ENCODE measurements around the gene SRGAP2B. TPM values are rescaled to one million over a fixed set of nuclear protein-coding genes. Genes with fewer than 3 reads are reported as not detected.
"Not testable (repeated sequence)": the region's sequence is repeated elsewhere in the genome, so short reads cannot be mapped to it uniquely, and the experiment has no call there.

SRGAP2B gene
- polyA plus RNA-seq, 3 donors from 2014 or later: 0.29 to 1.2 (median 0.69) TPM

GRCh38 chr1:144979960-144980595 is 115.0 kb downstream of the SRGAP2B start:
- not testable (repeated sequence) for H3K36me3 Mint-ChIP-seq; H3K9me3 Mint-ChIP-seq; H3K4me3 Mint-ChIP-seq; H3K4me1 Mint-ChIP-seq; H3K27me3 Mint-ChIP-seq (ENCODE audit: low read depth in 3 of 3); DNase-seq; H3K27ac Mint-ChIP-seq

- H3K9me3 Mint-ChIP-seq; H3K4me1 Mint-ChIP-seq; H3K27ac Mint-ChIP-seq; H3K27me3 Mint-ChIP-seq (ENCODE audit: low read depth in 3 of 3); H3K4me3 Mint-ChIP-seq; DNase-seq; H3K36me3 Mint-ChIP-seq: not testable (repeated sequence)
Observed at GRCh38 chr1:144977856-144978255, 117.3 kb downstream of the SRGAP2B start.

- not testable (repeated sequence) for H3K36me3 Mint-ChIP-seq; H3K27ac Mint-ChIP-seq; H3K9me3 Mint-ChIP-seq; H3K4me3 Mint-ChIP-seq; DNase-seq; H3K27me3 Mint-ChIP-seq (ENCODE audit: low read depth in 3 of 3); H3K4me1 Mint-ChIP-seq
Observed at GRCh38 chr1:144971936-144972335, 123.2 kb downstream of the SRGAP2B start.

GRCh38 chr1:144966488-144966887 is 128.6 kb downstream of the SRGAP2B start:
- not testable (repeated sequence) for H3K4me3 Mint-ChIP-seq; H3K9me3 Mint-ChIP-seq; H3K27ac Mint-ChIP-seq; DNase-seq; H3K36me3 Mint-ChIP-seq; H3K27me3 Mint-ChIP-seq (ENCODE audit: low read depth in 3 of 3); H3K4me1 Mint-ChIP-seq

GRCh38 chr1:144964765-144965164 is 130.4 kb downstream of the SRGAP2B start:
- not testable (repeated sequence) for H3K9me3 Mint-ChIP-seq; H3K4me3 Mint-ChIP-seq; H3K36me3 Mint-ChIP-seq; H3K4me1 Mint-ChIP-seq; H3K27me3 Mint-ChIP-seq (ENCODE audit: low read depth in 3 of 3); H3K27ac Mint-ChIP-seq; DNase-seq

- not testable (repeated sequence) for H3K9me3 Mint-ChIP-seq; H3K27me3 Mint-ChIP-seq (ENCODE audit: low read depth in 3 of 3); H3K36me3 Mint-ChIP-seq; DNase-seq; H3K27ac Mint-ChIP-seq; H3K4me1 Mint-ChIP-seq; H3K4me3 Mint-ChIP-seq
Observed at GRCh38 chr1:144964186-144964585, 130.9 kb downstream of the SRGAP2B start.

GRCh38 chr1:144963571-144963970 is 131.6 kb downstream of the SRGAP2B start:
- H3K4me1 Mint-ChIP-seq; H3K9me3 Mint-ChIP-seq; DNase-seq; H3K27ac Mint-ChIP-seq; H3K4me3 Mint-ChIP-seq; H3K36me3 Mint-ChIP-seq; H3K27me3 Mint-ChIP-seq (ENCODE audit: low read depth in 3 of 3): not testable (repeated sequence)

- H3K36me3 Mint-ChIP-seq; H3K27me3 Mint-ChIP-seq (ENCODE audit: low read depth in 3 of 3); H3K4me3 Mint-ChIP-seq; H3K27ac Mint-ChIP-seq; DNase-seq; H3K9me3 Mint-ChIP-seq; H3K4me1 Mint-ChIP-seq: not testable (repeated sequence)
Observed at GRCh38 chr1:144961604-144962583, 133.2 kb downstream of the SRGAP2B start.

- H3K27ac Mint-ChIP-seq; H3K27me3 Mint-ChIP-seq (ENCODE audit: low read depth in 3 of 3); H3K9me3 Mint-ChIP-seq; H3K4me1 Mint-ChIP-seq; H3K36me3 Mint-ChIP-seq; DNase-seq; H3K4me3 Mint-ChIP-seq: not testable (repeated sequence)
Observed at GRCh38 chr1:144960929-144961488, 134.1 kb downstream of the SRGAP2B start.

GRCh38 chr1:144948390-144948789 is 146.7 kb downstream of the SRGAP2B start:
- H3K27ac Mint-ChIP-seq; H3K36me3 Mint-ChIP-seq; H3K27me3 Mint-ChIP-seq (ENCODE audit: low read depth in 3 of 3); H3K9me3 Mint-ChIP-seq; DNase-seq; H3K4me1 Mint-ChIP-seq; H3K4me3 Mint-ChIP-seq: not testable (repeated sequence)

GRCh38 chr1:144947495-144947894 is 147.6 kb downstream of the SRGAP2B start:
- DNase-seq; H3K4me1 Mint-ChIP-seq; H3K4me3 Mint-ChIP-seq; H3K36me3 Mint-ChIP-seq; H3K27me3 Mint-ChIP-seq (ENCODE audit: low read depth in 3 of 3); H3K9me3 Mint-ChIP-seq; H3K27ac Mint-ChIP-seq: not testable (repeated sequence)

- not testable (repeated sequence) for H3K4me3 Mint-ChIP-seq; H3K27me3 Mint-ChIP-seq (ENCODE audit: low read depth in 3 of 3); H3K27ac Mint-ChIP-seq; DNase-seq; H3K36me3 Mint-ChIP-seq; H3K4me1 Mint-ChIP-seq; H3K9me3 Mint-ChIP-seq
Observed at GRCh38 chr1:144946525-144947480, 148.3 kb downstream of the SRGAP2B start.

- H3K4me3 Mint-ChIP-seq; H3K4me1 Mint-ChIP-seq; DNase-seq; H3K27ac Mint-ChIP-seq; H3K9me3 Mint-ChIP-seq; H3K27me3 Mint-ChIP-seq (ENCODE audit: low read depth in 3 of 3); H3K36me3 Mint-ChIP-seq: not testable (repeated sequence)
Observed at GRCh38 chr1:144941710-144942109, 153.4 kb downstream of the SRGAP2B start.

- H3K4me1 Mint-ChIP-seq; H3K27me3 Mint-ChIP-seq (ENCODE audit: low read depth in 3 of 3); DNase-seq; H3K36me3 Mint-ChIP-seq; H3K9me3 Mint-ChIP-seq; H3K27ac Mint-ChIP-seq; H3K4me3 Mint-ChIP-seq: not testable (repeated sequence)
Observed at GRCh38 chr1:144940054-144940453, 155.1 kb downstream of the SRGAP2B start.
